Muscle layer of duodenum (tissue), 2 donors: ENCODE data around the gene RASSF3.

Experiments
- H3K27ac ChIP-seq: one replicate; pipeline ENCODE4 v1.7.0; 2013; ENCODE audit warnings: mild to moderate bottlenecking, low read length
- H3K27me3 ChIP-seq: one replicate; pipeline ENCODE4 v1.7.0; 2013; ENCODE audit warnings: low read depth, mild to moderate bottlenecking, control low read depth, low read length
- H3K36me3 ChIP-seq, 2 donors: one replicate each; pipeline ENCODE4 v1.7.0; 2013; ENCODE audit warnings: low read length in 2 of 2, control low read depth in 1 of 2, mild to moderate bottlenecking in 1 of 2; ENCODE audit not compliant: insufficient read depth in 2 of 2, control insufficient read depth in 1 of 2
- H3K4me1 ChIP-seq, 2 donors: one replicate each; pipeline ENCODE4 v1.7.0; 2013; ENCODE audit warnings: low read length in 2 of 2, mild to moderate bottlenecking in 2 of 2, control low read depth in 1 of 2, moderate library complexity in 1 of 2; ENCODE audit not compliant: insufficient read depth in 2 of 2, control insufficient read depth in 1 of 2
- H3K4me3 ChIP-seq, 2 donors: one replicate each; pipeline ENCODE4 v1.7.0; 2013; ENCODE audit warnings: low read length in 2 of 2, low read depth in 1 of 2, mild to moderate bottlenecking in 1 of 2
- H3K9me3 ChIP-seq, 2 donors: one replicate each; pipeline ENCODE4 v1.7.0; 2013; ENCODE audit warnings: low read length in 2 of 2, control low read depth in 1 of 2, mild to moderate bottlenecking in 1 of 2; ENCODE audit not compliant: control insufficient read depth in 1 of 2
- donor health status: healthy.

The RASSF3 gene

GRCh38 chr12:64660237-64661018, 50.1 kb downstream of the RASSF3 start:
- peaks cover 10 to 25% of the 10 kb centered on the region in 2 donors for H3K4me1 ChIP-seq
- no peak overlapping the region for H3K4me3 ChIP-seq
- H3K27ac ChIP-seq, result no peak overlapping the region
- H3K27me3 ChIP-seq, result no peaks in the 10 kb centered on the region
- H3K36me3 ChIP-seq, result no peaks in the 10 kb centered on the region
- H3K9me3 ChIP-seq, result no peaks in the 10 kb centered on the region

GRCh38 chr12:64663015-64663414, 52.7 kb downstream of the RASSF3 start:
- no peak overlapping the region for H3K27ac ChIP-seq
- H3K4me1 ChIP-seq, result peaks cover 22 to 48% of the 10 kb centered on the region in 2 donors
- no peaks in the 10 kb centered on the region for H3K9me3 ChIP-seq
- no peaks in the 10 kb centered on the region for H3K36me3 ChIP-seq
- H3K27me3 ChIP-seq, result no peaks in the 10 kb centered on the region
- H3K4me3 ChIP-seq, result no peak overlapping the region

- Histone ChIP-seq H3K4me1 (peaks cover 25 to 39% of the 10 kb centered on the region in 2 donors), H3K4me3 (no peak overlapping the region), H3K27ac (peak overlapping the region; percentile 58)
These were observed 55.2 kb downstream of the RASSF3 start for GRCh38 chr12:64665514-64665913.

GRCh38 chr12:64666054-64666914, 56.0 kb downstream of the RASSF3 start:
- peak overlapping the region; percentile 58 for H3K27ac ChIP-seq
- peaks cover 33 to 46% of the 10 kb centered on the region in 2 donors for H3K4me1 ChIP-seq
- H3K27me3 ChIP-seq, result no peaks in the 10 kb centered on the region
- no peak overlapping the region for H3K4me3 ChIP-seq
- no peaks in the 10 kb centered on the region for H3K36me3 ChIP-seq
- no peaks in the 10 kb centered on the region for H3K9me3 ChIP-seq

More at GRCh38 chr12:64665514-64665913, 55.2 kb downstream of the RASSF3 start:
- H3K36me3 ChIP-seq, result no peaks in the 10 kb centered on the region
- H3K27me3 ChIP-seq, result no peaks in the 10 kb centered on the region
- H3K9me3 ChIP-seq, result no peaks in the 10 kb centered on the region

GRCh38 chr12:64667793-64668192, 57.5 kb downstream of the RASSF3 start:
- H3K4me3 ChIP-seq, result no peak overlapping the region
- peaks cover 39 to 47% of the 10 kb centered on the region in 2 donors for H3K4me1 ChIP-seq
- no peaks in the 10 kb centered on the region for H3K27me3 ChIP-seq
- no peaks in the 10 kb centered on the region for H3K36me3 ChIP-seq
- H3K9me3 ChIP-seq, result no peaks in the 10 kb centered on the region
- no peak overlapping the region for H3K27ac ChIP-seq

- Histone ChIP-seq H3K36me3 (no peaks in the 10 kb centered on the region), H3K4me1 (peaks cover 55 to 56% of the 10 kb centered on the region in 2 donors), H3K4me3 (peak overlapping the region; percentile 16 to 19), H3K9me3 (no peaks in the 10 kb centered on the region), H3K27ac (peak overlapping the region; percentile 84), H3K27me3 (no peaks in the 10 kb centered on the region)
These were observed 59.1 kb downstream of the RASSF3 start for GRCh38 chr12:64669270-64669842.

- Histone ChIP-seq H3K4me3 (no peak overlapping the region), H3K36me3 (no peaks in the 10 kb centered on the region)
These were observed 59.7 kb downstream of the RASSF3 start for GRCh38 chr12:64670019-64670418.

GRCh38 chr12:64670919-64671639, 60.8 kb downstream of the RASSF3 start:
- Histone ChIP-seq H3K9me3 (no peaks in the 10 kb centered on the region), H3K4me1 (peaks cover 58 to 59% of the 10 kb centered on the region in 2 donors), H3K27me3 (no peaks in the 10 kb centered on the region), H3K4me3 (no peak overlapping the region), H3K36me3 (no peaks in the 10 kb centered on the region), H3K27ac (peak overlapping the region; percentile 84)

More at GRCh38 chr12:64670019-64670418, 59.7 kb downstream of the RASSF3 start:
- H3K4me1 ChIP-seq, result peaks cover 58 to 59% of the 10 kb centered on the region in 2 donors
- H3K27me3 ChIP-seq, result no peaks in the 10 kb centered on the region
- H3K27ac ChIP-seq, result peak overlapping the region; percentile 84
- no peaks in the 10 kb centered on the region for H3K9me3 ChIP-seq

GRCh38 chr12:64671681-64672080, 61.4 kb downstream of the RASSF3 start:
- Histone ChIP-seq H3K4me3 (no peak overlapping the region), H3K27me3 (no peaks in the 10 kb centered on the region), H3K36me3 (no peaks in the 10 kb centered on the region), H3K4me1 (peaks cover 52 to 53% of the 10 kb centered on the region in 2 donors), H3K9me3 (no peaks in the 10 kb centered on the region), H3K27ac (peak overlapping the region; percentile 84)

- H3K36me3 ChIP-seq, result no peaks in the 10 kb centered on the region
- H3K4me3 ChIP-seq, result no peak overlapping the region
- peaks cover 49 to 54% of the 10 kb centered on the region in 2 donors for H3K4me1 ChIP-seq
- no peaks in the 10 kb centered on the region for H3K27me3 ChIP-seq
- peak overlapping the region; percentile 90 for H3K27ac ChIP-seq
- no peaks in the 10 kb centered on the region for H3K9me3 ChIP-seq
These were observed 62.7 kb downstream of the RASSF3 start for GRCh38 chr12:64672925-64673409.
